HepG2 (cell line): ENCODE data around the gene HIPK2.

Experiments used
- BHLHE40 ChIP-seq: IDR thresholded peaks from 2 replicates; pipeline ENCODE4 v1.6.1; 2011; ENCODE audit warnings: low read length, improper control_type of control experiment
- FOXP1 ChIP-seq, 2 experiments: fragments of 450-650 bp in 1 of 2; IDR thresholded peaks; 2 replicates each; pipeline ENCODE4 v1.6.1; 2017 to 2018; ENCODE audit warnings: antibody characterized with exemption in 1 of 2
- GATAD2A ChIP-seq: IDR thresholded peaks from 2 replicates; pipeline ENCODE4 v1.6.1; 2016
- JUND ChIP-seq: sonication (generic); formaldehyde crosslinking; IDR thresholded peaks from 2 replicates; pipeline ENCODE4 v1.8.0; 2022; ENCODE audit warnings: mild to moderate bottlenecking, missing genetic modification reagents
- MXD4 ChIP-seq: IDR thresholded peaks from 2 replicates; pipeline ENCODE4 v1.6.1; 2016; ENCODE audit warnings: mild to moderate bottlenecking, missing biosample characterization, missing genetic modification reagents
- NFE2L2 ChIP-seq: fragments of 150-350 bp; IDR thresholded peaks from 2 replicates; pipeline ENCODE4 v1.6.1; 2014; ENCODE audit warnings: low read length
- SIN3A ChIP-seq: IDR thresholded peaks from 2 replicates; pipeline ENCODE4 v1.6.1; 2011; ENCODE audit warnings: low read depth, mild to moderate bottlenecking, control low read depth, low read length, borderline replicate concordance
- ZBTB33 ChIP-seq: sonication (generic); formaldehyde crosslinking; IDR thresholded peaks from 2 replicates; pipeline ENCODE4 v1.4.0; 2020; ENCODE audit warnings: missing genetic modification reagents

- TF ChIP-seq FOXP1 (IDR thresholded peaks at IDR 0.05) (no peak), FOXP1 (CRISPR knock-in tag; IDR thresholded peaks at IDR 0.05) (no peak), SIN3A (no peak), NFE2L2 (no peak), ZBTB33 (CRISPR knock-in tag) (no peak), BHLHE40 (no peak), MXD4 (CRISPR knock-in tag) (no peak), JUND (CRISPR knock-in tag) (no peak), GATAD2A (no peak)
These were observed 46.8 kb downstream of the HIPK2 start for GRCh38 chr7:139730746-139731612.
